Natural killer cell treated with Interleukin-12 subunit alpha and Interleukin-12 subunit beta and Interleukin-15 and Interleukin-18, amount 100 ng/mL, for 72 hours (primary cell): ENCODE results near the gene USP25. TPM values are rescaled to one million over a fixed set of nuclear protein-coding genes. Genes with fewer than 3 reads are reported as not detected.
A peak's percentile ranks its signal among the peaks of the same experiment; 100 is the strongest.

Source experiments
- ATAC-seq, 2 donors: fragments of 150-1000 bp; cut with Tn5 transposase in 1 of 2; sonication (Bioruptor Pico), chemical (Tn5 transposase) in 1 of 2; 2 replicates each; pipeline ENCODE4 v1.10.0; 2021
- DNase-seq: peaks from one replicate; pipeline ENCODE4 v3.0.0; 2022; ENCODE audit warnings: low spot score
- H3K27ac Mint-ChIP-seq, 2 donors: 1 replicate in 1 of 2; 2 replicates in 1 of 2; pipeline ENCODE4 v1.8.0; 2022; ENCODE audit warnings: mixed read lengths in 2 of 2, mild to moderate bottlenecking in 1 of 2, moderate library complexity in 1 of 2
- H3K27me3 Mint-ChIP-seq, 2 donors: 1 replicate in 1 of 2; 2 replicates in 1 of 2; pipeline ENCODE4 v1.8.0; 2022; ENCODE audit warnings: mixed read lengths in 2 of 2
- H3K36me3 Mint-ChIP-seq: one replicate; pipeline ENCODE4 v1.8.0; 2022; ENCODE audit warnings: mixed read lengths
- H3K4me1 Mint-ChIP-seq, 2 donors: 1 replicate in 1 of 2; 2 replicates in 1 of 2; pipeline ENCODE4 v1.8.0; 2022; ENCODE audit warnings: low read depth in 2 of 2, mixed read lengths in 2 of 2, mild to moderate bottlenecking in 1 of 2
- H3K4me3 Mint-ChIP-seq: one replicate; pipeline ENCODE4 v1.8.0; 2022; ENCODE audit warnings: mixed read lengths
- H3K9me3 Mint-ChIP-seq: 2 replicates; pipeline ENCODE4 v1.8.0; 2022; ENCODE audit warnings: mixed read lengths
- total RNA-seq, 2 donors: library from RNA; stranded (reverse); gene quantifications; one replicate each; pipeline ENCODE4 v1.2.3, GENCODE V29; 2022

USP25 gene
- total RNA-seq, 2 donors from 2014 or later, result 35.6 to 39.7 TPM

GRCh38 chr21:15781986-15782385 lies 52.2 kb downstream of the USP25 start:
- Mint-ChIP-seq H3K36me3 (peaks cover 20% of the 10 kb centered on the region), H3K4me1 (peaks cover 15 to 41% of the 10 kb centered on the region in 2 donors), H3K27me3 (no peaks in the 10 kb centered on the region), H3K27ac (no peak overlapping the region), H3K4me3 (no peak overlapping the region), H3K9me3 (no peaks in the 10 kb centered on the region)
- ATAC-seq (no peak), DNase-seq (no peak)

GRCh38 chr21:15788847-15789523 lies 59.2 kb downstream of the USP25 start:
- Mint-ChIP-seq H3K4me1 (peaks cover 27% of the 10 kb centered on the region in 2 donors), H3K27ac (no peak overlapping the region), H3K36me3 (no peaks in the 10 kb centered on the region), H3K4me3 (no peak overlapping the region), H3K27me3 (no peaks in the 10 kb centered on the region), H3K9me3 (no peaks in the 10 kb centered on the region)
- DNase-seq (no peak), ATAC-seq (no peak)

GRCh38 chr21:15793109-15793508 lies 63.3 kb downstream of the USP25 start:
- no peak overlapping the region for H3K27ac Mint-ChIP-seq
- no peaks in the 10 kb centered on the region for H3K27me3 Mint-ChIP-seq
- no peak for DNase-seq
- peaks cover 33 to 46% of the 10 kb centered on the region in 2 donors for H3K4me1 Mint-ChIP-seq
- peaks cover 5% of the 10 kb centered on the region for H3K36me3 Mint-ChIP-seq
- H3K4me3 Mint-ChIP-seq, result no peak overlapping the region
- H3K9me3 Mint-ChIP-seq, result no peaks in the 10 kb centered on the region
- no peak for ATAC-seq

- no peak for DNase-seq
- Mint-ChIP-seq H3K4me3 (no peak overlapping the region), H3K9me3 (no peaks in the 10 kb centered on the region), H3K27me3 (no peaks in the 10 kb centered on the region), H3K4me1 (peaks cover 31 to 46% of the 10 kb centered on the region in 2 donors), H3K36me3 (peaks cover 5% of the 10 kb centered on the region), H3K27ac (no peak overlapping the region)
- ATAC-seq, result no peak
These were observed 63.9 kb downstream of the USP25 start for GRCh38 chr21:15793550-15794235.

GRCh38 chr21:15794277-15794912 lies 64.6 kb downstream of the USP25 start:
- Mint-ChIP-seq H3K27me3 (no peaks in the 10 kb centered on the region), H3K9me3 (no peaks in the 10 kb centered on the region), H3K4me1 (peaks cover 27 to 41% of the 10 kb centered on the region in 2 donors), H3K4me3 (no peak overlapping the region), H3K36me3 (peaks cover 5% of the 10 kb centered on the region), H3K27ac (no peak overlapping the region)
- no peak for DNase-seq
- ATAC-seq, result no peak

GRCh38 chr21:15795533-15795932 lies 65.8 kb downstream of the USP25 start:
- Mint-ChIP-seq H3K4me1 (peaks cover 21 to 41% of the 10 kb centered on the region in 2 donors), H3K4me3 (no peak overlapping the region), H3K36me3 (peaks cover 5% of the 10 kb centered on the region), H3K27ac (no peak overlapping the region), H3K27me3 (no peaks in the 10 kb centered on the region), H3K9me3 (no peaks in the 10 kb centered on the region)
- ATAC-seq, result no peak
- no peak for DNase-seq

GRCh38 chr21:15797577-15798363 lies 68.0 kb downstream of the USP25 start:
- peaks cover 5% of the 10 kb centered on the region for H3K36me3 Mint-ChIP-seq
- no peak overlapping the region for H3K4me3 Mint-ChIP-seq
- H3K27me3 Mint-ChIP-seq, result no peaks in the 10 kb centered on the region
- no peak for DNase-seq
- no peak for ATAC-seq
- peaks cover 21 to 51% of the 10 kb centered on the region in 2 donors for H3K4me1 Mint-ChIP-seq
- no peak overlapping the region for H3K27ac Mint-ChIP-seq
- H3K9me3 Mint-ChIP-seq, result no peaks in the 10 kb centered on the region

- Mint-ChIP-seq H3K27me3 (no peaks in the 10 kb centered on the region), H3K4me3 (no peak overlapping the region), H3K27ac (no peak overlapping the region), H3K9me3 (no peaks in the 10 kb centered on the region), H3K4me1 (peaks cover 12 to 34% of the 10 kb centered on the region in 2 donors), H3K36me3 (no peaks in the 10 kb centered on the region)
- ATAC-seq, result no peak
- no peak for DNase-seq
These were observed 71.6 kb downstream of the USP25 start for GRCh38 chr21:15801352-15801863.

- DNase-seq (no peak), ATAC-seq (no peak)
- H3K27me3 Mint-ChIP-seq, result no peaks in the 10 kb centered on the region
- peaks cover 0 to 16% of the 10 kb centered on the region in 2 donors for H3K4me1 Mint-ChIP-seq
- H3K4me3 Mint-ChIP-seq, result no peak overlapping the region
- no peak overlapping the region for H3K27ac Mint-ChIP-seq
- no peaks in the 10 kb centered on the region for H3K9me3 Mint-ChIP-seq
- no peaks in the 10 kb centered on the region for H3K36me3 Mint-ChIP-seq
These were observed 74.6 kb downstream of the USP25 start for GRCh38 chr21:15804247-15805005.

- no peaks in the 10 kb centered on the region for H3K9me3 Mint-ChIP-seq
- no peak overlapping the region for H3K4me3 Mint-ChIP-seq
- DNase-seq (no peak), ATAC-seq (no peak)
- H3K36me3 Mint-ChIP-seq, result peaks cover 13% of the 10 kb centered on the region
- peaks cover 13 to 20% of the 10 kb centered on the region in 2 donors for H3K4me1 Mint-ChIP-seq
- no peaks in the 10 kb centered on the region for H3K27me3 Mint-ChIP-seq
- peak overlapping the region in 1 of 2 donors; percentile 54 for H3K27ac Mint-ChIP-seq
These were observed 79.3 kb downstream of the USP25 start for GRCh38 chr21:15809065-15809464.

GRCh38 chr21:15809818-15810217 lies 80.0 kb downstream of the USP25 start:
- Mint-ChIP-seq H3K4me1 (peaks cover 18 to 20% of the 10 kb centered on the region in 2 donors), H3K9me3 (no peaks in the 10 kb centered on the region), H3K36me3 (peaks cover 19% of the 10 kb centered on the region), H3K27ac (peak overlapping the region; percentile 15 to 79), H3K27me3 (no peaks in the 10 kb centered on the region), H3K4me3 (peak overlapping the region; percentile 9)
- peak; percentile 76 to 77 for ATAC-seq
- peak; percentile 61 for DNase-seq

- DNase-seq, result no peak
- Mint-ChIP-seq H3K27ac (peak overlapping the region in 1 of 2 donors; percentile 3), H3K9me3 (no peaks in the 10 kb centered on the region), H3K4me1 (peaks cover 8 to 30% of the 10 kb centered on the region in 2 donors), H3K27me3 (no peaks in the 10 kb centered on the region), H3K36me3 (peaks cover 42% of the 10 kb centered on the region), H3K4me3 (no peak overlapping the region)
- no peak for ATAC-seq
These were observed 85.5 kb downstream of the USP25 start for GRCh38 chr21:15815285-15815684.

- Mint-ChIP-seq H3K36me3 (peaks cover 23% of the 10 kb centered on the region), H3K27ac (no peak overlapping the region), H3K4me3 (no peak overlapping the region), H3K4me1 (peaks cover 19 to 31% of the 10 kb centered on the region in 2 donors), H3K9me3 (no peaks in the 10 kb centered on the region), H3K27me3 (no peaks in the 10 kb centered on the region)
- DNase-seq, result no peak
- no peak for ATAC-seq
These were observed 90.5 kb downstream of the USP25 start for GRCh38 chr21:15820327-15820726.
